H1 (cell line): ENCODE data around the gene DLX2. TPM values are rescaled to one million over a fixed set of nuclear protein-coding genes. Genes with fewer than 3 reads are reported as not detected.
A peak's percentile ranks its signal among the peaks of the same experiment; 100 is the strongest.

Experiments used
- CTCF ChIA-PET: fragments of 300-600 bp; sonication (Branson Sonifier 250); formaldehyde crosslinking; loops from one replicate; lab custom pipeline; 2021; ENCODE audit not compliant: partially characterized antibody; lab: Charles Lee
- POLR2A ChIA-PET: fragments of 300-600 bp; sonication (Branson Sonifier 250); formaldehyde crosslinking; loops from one replicate; lab custom pipeline; 2021; ENCODE audit warnings: inconsistent platforms; ENCODE audit not compliant: partially characterized antibody; lab: Charles Lee
- DNase-seq, 2 experiments: peaks; one replicate each; pipeline versions ENCODE4 v3.0.0 to v3.0.0-alpha.2; 2010 to 2022; ENCODE audit warnings: low spot score in 2 of 2, low read depth in 1 of 2, mixed read lengths in 1 of 2
- FAIRE-seq: peaks from 2 replicates; lab custom pipeline; 2011; peaks lifted over from hg19 to GRCh38; lab: Jason Lieb, UNC
- H2AFZ ChIP-seq: 2 replicates; pipeline ENCODE4 v1.8.1; 2012; ENCODE audit warnings: low read length, inconsistent platforms
- H2AK5ac ChIP-seq: 2 replicates; pipeline ENCODE4 v1.6.1; 2013; ENCODE audit warnings: low read depth, low read length
- H2BK120ac ChIP-seq: replicated peaks from 2 replicates; pipeline ENCODE3; 2013; ENCODE audit warnings: low read depth, low read length, inconsistent platforms
- H2BK12ac ChIP-seq: 2 replicates; pipeline ENCODE4 v1.6.1; 2013; ENCODE audit warnings: low read depth, low read length
- H2BK15ac ChIP-seq: 2 replicates; pipeline ENCODE4 v1.6.1; 2013; ENCODE audit warnings: low read length
- H2BK20ac ChIP-seq: 2 replicates; pipeline ENCODE4 v1.6.1; 2013; ENCODE audit warnings: low read length
- H2BK5ac ChIP-seq: 2 replicates; pipeline ENCODE4 v1.6.1; 2013; ENCODE audit warnings: low read depth, low read length
- H3K14ac ChIP-seq: 2 replicates; pipeline ENCODE4 v1.6.1; 2013; ENCODE audit warnings: inconsistent platforms; ENCODE audit not compliant: insufficient read length
- H3K18ac ChIP-seq: 2 replicates; pipeline ENCODE4 v1.6.1; 2013; ENCODE audit warnings: low read length; ENCODE audit errors: extremely low read depth
- H3K23ac ChIP-seq: 2 replicates; pipeline ENCODE4 v1.6.1; 2013; ENCODE audit warnings: inconsistent platforms; ENCODE audit not compliant: insufficient read length
- H3K23me2 ChIP-seq: 2 replicates; pipeline ENCODE4 v1.6.1; 2013; ENCODE audit warnings: low read depth, low read length
- H3K27ac ChIP-seq: 2 replicates; pipeline ENCODE4 v1.6.1; 2011; ENCODE audit warnings: low read depth, low read length, inconsistent platforms
- H3K27me3 ChIP-seq, 4 experiments: replicated peaks in 1 of 4; 1 replicate in 1 of 4; 2 replicates in 3 of 4; pipeline versions ENCODE4 v1.6.1 to v1.8.1; 2011 to 2013; ENCODE audit warnings: low read length in 3 of 4, mild to moderate bottlenecking in 3 of 4, inconsistent platforms in 2 of 4, mixed read lengths in 2 of 4, moderate library complexity in 1 of 4; ENCODE audit not compliant: control insufficient read depth in 3 of 4, insufficient read depth in 3 of 4; ENCODE audit errors: extremely low read depth in 1 of 4
- H3K36me3 ChIP-seq, 4 experiments: 2 replicates each; pipeline versions ENCODE4 v1.6.1 to v1.8.1; 2011 to 2013; ENCODE audit warnings: mild to moderate bottlenecking in 4 of 4, low read length in 3 of 4, moderate library complexity in 2 of 4, control low read depth in 1 of 4, inconsistent platforms in 1 of 4; ENCODE audit not compliant: insufficient read depth in 4 of 4, control insufficient read depth in 2 of 4
- H3K4ac ChIP-seq: replicated peaks from 2 replicates; pipeline ENCODE3; 2013; ENCODE audit warnings: low read length, low read depth, mixed read lengths, inconsistent platforms; ENCODE audit not compliant: insufficient read length
- H3K4me1 ChIP-seq, 4 experiments: replicated peaks in 1 of 4; 1 replicate in 1 of 4; 2 replicates in 3 of 4; pipeline versions ENCODE4 v1.6.1 to v1.8.1; 2011 to 2013; ENCODE audit warnings: low read length in 3 of 4, inconsistent platforms in 2 of 4, mixed read lengths in 1 of 4; ENCODE audit not compliant: insufficient read depth in 4 of 4, control insufficient read depth in 3 of 4
- H3K4me2 ChIP-seq, 2 experiments: 2 replicates each; pipeline versions ENCODE4 v1.6.1 to v1.8.1; 2011 to 2013; ENCODE audit warnings: low read depth in 2 of 2, low read length in 2 of 2, control low read depth in 1 of 2, inconsistent platforms in 1 of 2, mild to moderate bottlenecking in 1 of 2; ENCODE audit not compliant: insufficient read depth in 1 of 2
- H3K4me3 ChIP-seq, 4 experiments: fragments of 200-600, 300-600 bp in 1 of 4; sonication (generic), shearing (Covaris generic), sonication (Bioruptor Twin) in 1 of 4; 2 replicates each; pipeline versions ENCODE4 v1.5.1 to v1.8.1; 2011 to 2016; ENCODE audit warnings: low read length in 4 of 4, low read depth in 3 of 4, control low read depth in 2 of 4, inconsistent platforms in 2 of 4, mild to moderate bottlenecking in 2 of 4, mixed read lengths in 1 of 4, moderate library complexity in 1 of 4; ENCODE audit not compliant: insufficient read depth in 2 of 4; ENCODE audit errors: extremely low read depth in 1 of 4
- H3K56ac ChIP-seq: replicated peaks from 2 replicates; pipeline ENCODE3; 2013; ENCODE audit warnings: low read depth, mild to moderate bottlenecking, mixed read lengths, low read length, inconsistent platforms; ENCODE audit not compliant: insufficient read length
- H3K79me1 ChIP-seq: 2 replicates; pipeline ENCODE4 v1.6.1; 2013; ENCODE audit warnings: low read depth, low read length, control low read depth
- H3K79me2 ChIP-seq, 2 experiments: 2 replicates each; pipeline versions ENCODE4 v1.6.1 to v1.8.1; 2012 to 2013; ENCODE audit warnings: low read length in 2 of 2, mild to moderate bottlenecking in 2 of 2, inconsistent platforms in 1 of 2; ENCODE audit not compliant: insufficient read depth in 2 of 2, control insufficient read depth in 1 of 2
- H3K9ac ChIP-seq, 4 experiments: replicated peaks in 1 of 4; 1 replicate in 1 of 4; 2 replicates in 3 of 4; pipeline versions ENCODE4 v1.6.1 to v1.8.1; 2011 to 2013; ENCODE audit warnings: low read depth in 3 of 4, low read length in 3 of 4, control low read depth in 2 of 4, mild to moderate bottlenecking in 2 of 4, moderate library complexity in 2 of 4, inconsistent platforms in 1 of 4; ENCODE audit errors: extremely low read depth in 1 of 4
- H3K9me3 ChIP-seq, 2 experiments: 2 replicates each; pipeline versions ENCODE4 v1.6.1 to v1.8.1; 2012 to 2013; ENCODE audit warnings: mild to moderate bottlenecking in 2 of 2, moderate library complexity in 2 of 2, control low read depth in 1 of 2, inconsistent platforms in 1 of 2, low read depth in 1 of 2, low read length in 1 of 2, mixed read lengths in 1 of 2; ENCODE audit not compliant: insufficient read depth in 2 of 2
- H4K20me1 ChIP-seq, 2 experiments: replicated peaks in 1 of 2; 2 replicates each; pipeline versions ENCODE3 to v1.8.1; 2011 to 2013; ENCODE audit warnings: inconsistent platforms in 2 of 2, low read length in 2 of 2, mild to moderate bottlenecking in 1 of 2; ENCODE audit not compliant: insufficient read depth in 2 of 2, control insufficient read depth in 1 of 2
- H4K5ac ChIP-seq: 2 replicates; pipeline ENCODE4 v1.6.1; 2013; ENCODE audit warnings: low read length, low read depth, mixed read lengths, inconsistent platforms; ENCODE audit not compliant: insufficient read length
- H4K8ac ChIP-seq: 2 replicates; pipeline ENCODE4 v1.8.0; 2013; ENCODE audit warnings: mild to moderate bottlenecking, moderate library complexity, low read length, inconsistent platforms; ENCODE audit not compliant: insufficient read depth; ENCODE audit errors: extremely low read depth
- H4K91ac ChIP-seq: replicated peaks from 2 replicates; pipeline ENCODE3; 2013; ENCODE audit warnings: low read length, mixed read lengths, inconsistent platforms; ENCODE audit not compliant: insufficient read length
- CBX5 ChIP-seq: fragments of 300-800, 300-1000 bp; sonication (generic); IDR thresholded peaks from 2 replicates; pipeline ENCODE4 v1.7.1; 2016; ENCODE audit warnings: antibody characterized with exemption, low read length, low read depth
- CBX8 ChIP-seq: fragments of 300-800, 300-1000 bp; sonication (generic); IDR thresholded peaks from 2 replicates; pipeline ENCODE4 v1.7.1; 2016; ENCODE audit warnings: low read depth, low read length, borderline replicate concordance
- CHD2 ChIP-seq: IDR thresholded peaks from 2 replicates; pipeline ENCODE4 v1.6.1; 2012; ENCODE audit warnings: low read length, improper control_type of control experiment
- JUND ChIP-seq: IDR thresholded peaks from 2 replicates; pipeline ENCODE4 v1.6.1; 2011; ENCODE audit warnings: mild to moderate bottlenecking, improper control_type of control experiment, low read length
- RNF2 ChIP-seq: fragments of 200-900, 300-1000 bp; sonication (generic); IDR thresholded peaks from 2 replicates; pipeline ENCODE4 v1.7.1; 2016; ENCODE audit warnings: borderline replicate concordance, low read depth, mild to moderate bottlenecking, antibody characterized with exemption, low read length; ENCODE audit not compliant: poor library complexity, severe bottlenecking; ENCODE audit errors: missing control alignments
- RXRA ChIP-seq: IDR thresholded peaks from 2 replicates; pipeline ENCODE4 v1.6.1; 2011; ENCODE audit warnings: low read depth, mild to moderate bottlenecking, low read length, moderate library complexity; ENCODE audit not compliant: insufficient read depth
- WGBS, 2 experiments: shearing (Covaris generic) in 1 of 2; methylation state at CpG; one replicate each; pipeline versions ENCODE4 v1.1.6 to v1.1.7; 2013 to 2015; ENCODE audit warnings: low lambda C conversion rate in 2 of 2, mixed read lengths in 2 of 2, inconsistent platforms in 1 of 2, low coverage in 1 of 2, missing lambda C conversion rate in 1 of 2; ENCODE audit not compliant: insufficient replicate concordance in 2 of 2, insufficient coverage in 1 of 2, insufficient read length in 1 of 2; ENCODE audit errors: extremely low coverage in 1 of 2, missing lambda C conversion rate in 1 of 2; 5-methylcytosine and 5-hydroxymethylcytosine counted together
- polyA plus RNA-seq, 7 experiments: library from polyadenylated mRNA; depleted of rRNA in 3 of 7; stranded (reverse) in 5 of 7; unstranded in 2 of 7; fragments of >200 nt in 5 of 7; fragments of 200-250 nt in 2 of 7; gene quantifications; 1 replicate in 5 of 7; 2 replicates in 1 of 7; 4 replicates in 1 of 7; pipeline versions ENCODE4 v1.2.1 to v1.2.3, GENCODE V29; 2011 to 2013; ENCODE audit warnings: missing spikeins in 2 of 7, mixed read lengths in 2 of 7
- total RNA-seq: library from RNA; stranded (reverse); fragmentation: NEBNext Ultra II Directional; extraction: Animal tissue kit (Norgen Biotek cat#: 25700); gene quantifications from 2 replicates; pipeline ENCODE4 v1.2.1, GENCODE V29; 2021
- TF ChIP-seq, protein P1 (sequence below), 3 experiments: IDR thresholded peaks; 1 replicate in 2 of 3; 2 replicates in 1 of 3; pipeline versions ENCODE4 v1.5.1 to v1.6.1; 2011; ENCODE audit warnings: low read length in 3 of 3, mild to moderate bottlenecking in 3 of 3, inconsistent platforms in 2 of 3, low read depth in 1 of 3, moderate library complexity in 1 of 3; ENCODE audit not compliant: insufficient read depth in 1 of 3; ENCODE audit errors: control extremely low read depth in 1 of 3

DLX2 gene
- total and polyA plus RNA-seq, 2 of the 8 experiments (the other 6 are each of a cell fraction or from before 2014, with no cell fraction given), result 0.45 TPM; not detected in 1

DNA sequence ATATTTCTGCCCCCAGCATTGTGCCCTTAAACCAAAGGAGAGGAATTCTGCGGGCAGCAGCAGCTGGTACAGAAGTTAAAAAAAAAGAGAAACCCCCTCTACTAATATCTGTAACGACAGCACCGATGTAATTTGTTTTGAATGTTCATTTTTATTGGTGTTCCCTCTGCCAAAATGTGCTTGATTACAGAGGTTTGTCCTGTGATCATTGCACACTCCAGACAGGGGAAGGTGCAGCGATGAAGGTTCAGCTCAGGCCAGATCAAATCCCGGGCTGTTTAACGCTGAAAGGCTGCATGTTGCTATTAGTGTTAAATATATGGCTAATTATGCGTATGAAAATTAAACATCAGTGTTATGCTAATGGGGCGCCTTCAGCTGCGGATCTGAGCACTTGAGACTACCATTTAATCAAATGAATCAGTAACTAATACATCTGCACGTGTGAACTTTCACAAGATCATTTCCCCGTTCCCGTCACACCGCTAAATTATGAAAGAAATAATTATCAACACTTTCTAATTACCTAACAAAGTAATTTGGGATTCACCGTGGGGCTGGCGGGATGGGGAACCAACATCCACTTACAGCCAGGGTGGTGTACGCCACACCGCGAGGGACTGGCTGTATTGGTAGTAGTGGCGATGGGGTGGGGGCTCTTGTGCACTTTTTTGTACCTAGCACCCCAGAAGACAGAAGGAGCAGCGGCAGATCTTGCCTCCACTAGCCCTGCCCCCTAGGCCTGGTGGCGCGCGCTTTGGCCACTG lies 18.9 kb downstream of the DLX2 start:
- Histone ChIP-seq H4K20me1 (peaks cover 20 to 42% of the 10 kb centered on the region in 2 experiments), H4K91ac (no peak overlapping the region), H2BK12ac (peak overlapping the region; percentile 55; the same call in 1 of the 2 replicates), H3K18ac (0 out of 2 replicates have a peak overlapping the region, but pooled peaks have one; percentile 48), H3K4ac (no peak overlapping the region), H3K27me3 (peaks cover 89 to 100% (median 99%) of the 10 kb centered on the region in 4 experiments), H3K9me3 (no peaks in the 10 kb centered on the region), H3K79me2 (no peaks in the 10 kb centered on the region), H2BK5ac (no peak overlapping the region), H3K23me2 (peaks cover 14% of the 10 kb centered on the region; the same call in 1 of the 2 replicates), H3K4me2 (peak overlapping the region; percentile 78 to 84), H3K23ac (no peak overlapping the region), H3K14ac (no peak overlapping the region), H3K4me3 (peak overlapping the region in 3 of 4 experiments; percentile 47 to 66 (median 59); a peak in 6 of 8 replicates), H2AK5ac (0 out of 2 replicates have a peak overlapping the region, but pooled peaks have one; percentile 40), H2BK15ac (0 out of 2 replicates have a peak overlapping the region, but pooled peaks have one; percentile 46), H2BK20ac (no peak overlapping the region), H3K36me3 (no peaks in the 10 kb centered on the region), H2BK120ac (no peak overlapping the region), H3K56ac (no peak overlapping the region), H3K27ac (no peak overlapping the region), H3K9ac (no peak overlapping the region), H2AFZ (no peak overlapping the region), H3K4me1 (peaks cover 2 to 61% (median 31%) of the 10 kb centered on the region in 4 experiments), H4K8ac (no peak overlapping the region), H4K5ac (no peak overlapping the region), H3K79me1 (no peaks in the 10 kb centered on the region)
- peak in 1 of 2 experiments; percentile 72 for DNase-seq
- FAIRE-seq, result no peak
- 4% methylated on average over 23 of the region's 23 CpGs; no CpG with 5 or more reads in 1 of the 2 experiments for WGBS, 2 experiments
- ChIA-PET CTCF (interaction anchor here (0.6 to 2.6 kb wide), 3 partner anchors 17 to 138 kb away, joined by 3 to 19 read pairs (median 3); partner anchors contain the start of gene DLX2), POLR2A (interaction anchor here (0.6 to 14.0 kb wide), 3 partner anchors 9 to 586 kb away, joined by 3 to 184 read pairs (median 4); partner anchors contain the start of gene DLX2)
- TF ChIP-seq CBX5 (no peak), RXRA (no peak), RNF2 (peak; percentile 56), JUND (no peak), CBX8 (peak; percentile 67; the same call in 1 of the 2 replicates), CHD2 (no peak)
- TF ChIP-seq, protein P1, sequence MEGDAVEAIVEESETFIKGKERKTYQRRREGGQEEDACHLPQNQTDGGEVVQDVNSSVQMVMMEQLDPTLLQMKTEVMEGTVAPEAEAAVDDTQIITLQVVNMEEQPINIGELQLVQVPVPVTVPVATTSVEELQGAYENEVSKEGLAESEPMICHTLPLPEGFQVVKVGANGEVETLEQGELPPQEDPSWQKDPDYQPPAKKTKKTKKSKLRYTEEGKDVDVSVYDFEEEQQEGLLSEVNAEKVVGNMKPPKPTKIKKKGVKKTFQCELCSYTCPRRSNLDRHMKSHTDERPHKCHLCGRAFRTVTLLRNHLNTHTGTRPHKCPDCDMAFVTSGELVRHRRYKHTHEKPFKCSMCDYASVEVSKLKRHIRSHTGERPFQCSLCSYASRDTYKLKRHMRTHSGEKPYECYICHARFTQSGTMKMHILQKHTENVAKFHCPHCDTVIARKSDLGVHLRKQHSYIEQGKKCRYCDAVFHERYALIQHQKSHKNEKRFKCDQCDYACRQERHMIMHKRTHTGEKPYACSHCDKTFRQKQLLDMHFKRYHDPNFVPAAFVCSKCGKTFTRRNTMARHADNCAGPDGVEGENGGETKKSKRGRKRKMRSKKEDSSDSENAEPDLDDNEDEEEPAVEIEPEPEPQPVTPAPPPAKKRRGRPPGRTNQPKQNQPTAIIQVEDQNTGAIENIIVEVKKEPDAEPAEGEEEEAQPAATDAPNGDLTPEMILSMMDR (IDR thresholded peaks at IDR 0.05; ENCODE audit: control extremely low read depth in 1 of 3, insufficient read depth in 1 of 3, low read depth in 1 of 3, low read length in 3 of 3), result no peak
